OCI-LY3 (cell line): ENCODE measurements around the gene MOXD1.

Experiments used
- CTCF ChIP-seq: fragments of 200-600, 300-600 bp; sonication (generic); IDR thresholded peaks from 2 replicates; pipeline ENCODE4 v1.5.1; 2014; ENCODE audit warnings: antibody characterized with exemption, low read length, low read depth
- EZH2phosphoT487 ChIP-seq: fragments of 200-600 bp; shearing (Covaris generic); IDR thresholded peaks from 2 replicates; pipeline ENCODE4 v1.6.1; 2018; ENCODE audit warnings: antibody characterized with exemption, mixed run types, low read depth

GRCh38 chr6:132390017-132390416 is 11.3 kb downstream of the MOXD1 start:
- TF ChIP-seq CTCF (no peak), EZH2phosphoT487 (no peak)
